HFFc6 (cell line): Measurements from ENCODE around the gene RWDD4. TPM values are rescaled to one million over a fixed set of nuclear protein-coding genes. Genes with fewer than 3 reads are reported as not detected.

Experiments used
- DNase-seq: peaks from one replicate; pipeline ENCODE4 v3.0.0-alpha.2; 2018
- H3K27ac Mint-ChIP-seq: 2 replicates; pipeline ENCODE4 v1.8.0; 2020; ENCODE audit warnings: mild to moderate bottlenecking, mixed read lengths
- H3K27me3 Mint-ChIP-seq: 2 replicates; pipeline ENCODE4 v1.8.0; 2021; ENCODE audit warnings: mild to moderate bottlenecking, moderate library complexity, mixed read lengths; ENCODE audit not compliant: insufficient read depth
- H3K36me3 Mint-ChIP-seq: 2 replicates; pipeline ENCODE4 v1.8.0; 2021; ENCODE audit warnings: low read depth, mixed read lengths
- H3K4me1 Mint-ChIP-seq: 2 replicates; pipeline ENCODE4 v1.8.0; 2020; ENCODE audit warnings: low read depth, mixed read lengths
- H3K4me3 Mint-ChIP-seq: 2 replicates; pipeline ENCODE4 v1.8.0; 2020; ENCODE audit warnings: mild to moderate bottlenecking, moderate library complexity, mixed read lengths
- H3K9me3 Mint-ChIP-seq: 2 replicates; pipeline ENCODE4 v1.8.0; 2020; ENCODE audit warnings: mild to moderate bottlenecking, mixed read lengths
- CTCF ChIP-seq: fragments of 200-600 bp; sonication (generic); IDR thresholded peaks from 2 replicates; pipeline ENCODE4 v1.5.0; 2021; ENCODE audit warnings: antibody characterized with exemption, mild to moderate bottlenecking
- total RNA-seq, 6 experiments: library from RNA; stranded (reverse); fragmentation: NEBNext Ultra II Directional; extraction: Animal tissue kit (Norgen Biotek cat#: 25700); gene quantifications; 2 replicates in 1 of 6; 3 replicates in 5 of 6; pipeline ENCODE4 v1.2.3, GENCODE V29; 2021

Gene RWDD4
- total RNA-seq, 6 experiments from 2014 or later, result 26.3 to 30.9 (median 28.9) TPM

GRCh38 chr4:183610613-183611012 is 48.4 kb downstream of the RWDD4 start:
- Mint-ChIP-seq H3K9me3 (no peaks in the 10 kb centered on the region), H3K4me1 (peaks cover 13% of the 10 kb centered on the region), H3K27ac (peak overlapping the region; percentile 53; the same call in 1 of the 2 replicates), H3K4me3 (peak overlapping the region; percentile 58; the same call in 1 of the 2 replicates), H3K36me3 (no peaks in the 10 kb centered on the region), H3K27me3 (peaks cover 3% of the 10 kb centered on the region; the same call in 1 of the 2 replicates)
- no peak for TF ChIP-seq CTCF
- DNase-seq, result no peak

- TF ChIP-seq CTCF, result no peak
- Mint-ChIP-seq H3K4me3 (peak overlapping the region; percentile 58; the same call in 1 of the 2 replicates), H3K9me3 (no peaks in the 10 kb centered on the region), H3K27me3 (peaks cover 3% of the 10 kb centered on the region; the same call in 1 of the 2 replicates), H3K4me1 (peaks cover 13% of the 10 kb centered on the region), H3K36me3 (no peaks in the 10 kb centered on the region), H3K27ac (no peak overlapping the region)
- DNase-seq, result no peak
Measured at GRCh38 chr4:183610033-183610432, 49.0 kb downstream of the RWDD4 start.

GRCh38 chr4:183609151-183609550 is 49.8 kb downstream of the RWDD4 start:
- H3K27ac Mint-ChIP-seq, result no peak overlapping the region
- no peaks in the 10 kb centered on the region for H3K36me3 Mint-ChIP-seq
- no peak for DNase-seq
- H3K4me3 Mint-ChIP-seq, result no peak overlapping the region
- peaks cover 13% of the 10 kb centered on the region for H3K4me1 Mint-ChIP-seq
- peaks cover 3% of the 10 kb centered on the region; the same call in 1 of the 2 replicates for H3K27me3 Mint-ChIP-seq
- no peaks in the 10 kb centered on the region for H3K9me3 Mint-ChIP-seq
- TF ChIP-seq CTCF, result no peak

GRCh38 chr4:183607894-183608293 is 51.1 kb downstream of the RWDD4 start:
- Mint-ChIP-seq H3K4me1 (peaks cover 13% of the 10 kb centered on the region), H3K27me3 (peaks cover 3% of the 10 kb centered on the region; the same call in 1 of the 2 replicates), H3K4me3 (no peak overlapping the region), H3K9me3 (no peaks in the 10 kb centered on the region), H3K36me3 (no peaks in the 10 kb centered on the region), H3K27ac (no peak overlapping the region)
- no peak for DNase-seq
- TF ChIP-seq CTCF, result no peak

- H3K4me3 Mint-ChIP-seq, result no peak overlapping the region
- H3K36me3 Mint-ChIP-seq, result no peaks in the 10 kb centered on the region
- H3K27me3 Mint-ChIP-seq, result no peaks in the 10 kb centered on the region; the same call in none of the 2 replicates
- no peak overlapping the region for H3K27ac Mint-ChIP-seq
- no peak for DNase-seq
- H3K4me1 Mint-ChIP-seq, result peaks cover 7% of the 10 kb centered on the region; the same call in 1 of the 2 replicates
- no peaks in the 10 kb centered on the region for H3K9me3 Mint-ChIP-seq
- TF ChIP-seq CTCF, result peak; percentile 66
Measured at GRCh38 chr4:183602557-183603027, 56.4 kb downstream of the RWDD4 start.
